K562 (cell line): ENCODE data around the gene PES1. TPM values are rescaled to one million over a fixed set of nuclear protein-coding genes. Genes with fewer than 3 reads are reported as not detected.
A peak's percentile ranks its signal among the peaks of the same experiment; 100 is the strongest.

ENCODE experiments used
- BCL6 ChIP-seq: fragments of 250-450 bp; sonication (Bioruptor Pico); IDR thresholded peaks from 2 replicates; pipeline ENCODE4 v1.4.0; 2020
- CEBPG ChIP-seq, 3 experiments: fragments of 200-800 bp in 1 of 3; sonication (Bioruptor generic) in 1 of 3; sonication (generic) in 1 of 3; formaldehyde crosslinking in 1 of 3; IDR thresholded peaks in 2 of 3; conservative IDR thresholded peaks in 1 of 3; 2 replicates each; pipeline versions ENCODE4 v1.6.1 to v1.8.0; 2016 to 2022; ENCODE audit warnings: missing compliant biosample characterization in 2 of 3, missing genetic modification characterization in 2 of 3, mild to moderate bottlenecking in 1 of 3, missing genetic modification reagents in 1 of 3
- EZH2 ChIP-seq: IDR thresholded peaks from 2 replicates; pipeline ENCODE4 v1.6.1; 2012; ENCODE audit warnings: low read depth, mild to moderate bottlenecking, inconsistent platforms, low read length, borderline replicate concordance
- GABPA ChIP-seq: fragments of 200-800 bp; sonication (Bioruptor generic); conservative IDR thresholded peaks from 2 replicates; pipeline ENCODE4 v1.6.1; 2016; ENCODE audit warnings: low read depth, missing genetic modification characterization, missing compliant biosample characterization
- GATAD2A ChIP-seq: fragments of 450-650 bp; IDR thresholded peaks from 2 replicates; pipeline ENCODE4 v1.6.1; 2017
- HMG20A ChIP-seq: fragments of 450-650 bp; formaldehyde crosslinking; conservative IDR thresholded peaks from 2 replicates; pipeline ENCODE4 v1.4.0; 2020; ENCODE audit warnings: mild to moderate bottlenecking, mixed read lengths
- JUN ChIP-seq, 2 experiments: sonication (generic) in 1 of 2; formaldehyde crosslinking in 1 of 2; IDR thresholded peaks; 2 replicates each; pipeline versions ENCODE4 v1.6.1 to v1.8.0; 2012 to 2022; ENCODE audit warnings: borderline replicate concordance in 2 of 2, mild to moderate bottlenecking in 2 of 2, improper control_type of control experiment in 1 of 2, low read depth in 1 of 2, low read length in 1 of 2, missing genetic modification reagents in 1 of 2
- POLR2AphosphoS2 ChIP-seq: IDR thresholded peaks from 2 replicates; pipeline ENCODE4 v1.6.1; 2012; ENCODE audit warnings: low read length, improper control_type of control experiment
- PURB ChIP-seq: sonication (generic); formaldehyde crosslinking; IDR thresholded peaks from 2 replicates; pipeline ENCODE4 v1.9.0; 2021; ENCODE audit warnings: low read depth, mild to moderate bottlenecking, missing genetic modification reagents
- RBM34 ChIP-seq: fragments of 200-400 bp; formaldehyde crosslinking; IDR thresholded peaks from 2 replicates; pipeline ENCODE4 v1.6.1; 2018; ENCODE audit warnings: low read length, borderline replicate concordance; ENCODE audit not compliant: insufficient read depth
- SIN3B ChIP-seq: fragments of 450-650 bp; IDR thresholded peaks from 2 replicates; pipeline ENCODE4 v1.6.1; 2017; ENCODE audit warnings: low read depth, mild to moderate bottlenecking, moderate library complexity
- SREBF2 ChIP-seq: sonication (generic); formaldehyde crosslinking; IDR thresholded peaks from 2 replicates; pipeline ENCODE4 v1.4.0; 2020; ENCODE audit warnings: mild to moderate bottlenecking, missing genetic modification reagents
- SRSF3 ChIP-seq: fragments of 200-400 bp; formaldehyde crosslinking; IDR thresholded peaks from 2 replicates; pipeline ENCODE4 v1.6.1; 2016; ENCODE audit warnings: mild to moderate bottlenecking, low read length, moderate library complexity; ENCODE audit not compliant: insufficient read depth
- ZNF436 ChIP-seq: fragments of 250-450, 450-650 bp; sonication (Bioruptor Pico); formaldehyde crosslinking; IDR thresholded peaks from 2 replicates; pipeline ENCODE4 v1.7.0; 2020; ENCODE audit warnings: mild to moderate bottlenecking
- ZNF551 ChIP-seq: fragments of 250-450 bp; sonication (Bioruptor Pico); IDR thresholded peaks from 2 replicates; pipeline ENCODE4 v1.5.0; 2021; ENCODE audit warnings: mild to moderate bottlenecking, moderate library complexity
- ZNF668 ChIP-seq: fragments of 250-450 bp; sonication (Bioruptor Pico); IDR thresholded peaks from 2 replicates; pipeline ENCODE4 v1.8.0; 2022; ENCODE audit warnings: mild to moderate bottlenecking, inconsistent platforms
- polyA plus RNA-seq, 8 experiments: library from polyadenylated mRNA; depleted of rRNA in 4 of 8; stranded (reverse) in 5 of 8; unstranded in 3 of 8; fragments of >200 nt; fragmentation: Nextera tagmentation in 2 of 8; fragmentation: Illumina TruSeq in 1 of 8; extraction: Ambion mirVana in 2 of 8; extraction: Trizol in 1 of 8; gene quantifications; 2 replicates each; pipeline versions ENCODE4 v1.2.1 to v1.2.3, GENCODE V29; 2011 to 2014; ENCODE audit warnings: inconsistent platforms in 1 of 8, missing spikeins in 1 of 8
- total RNA-seq, 7 experiments: library from RNA; depleted of rRNA in 6 of 7; stranded (reverse); fragments of >200 nt in 6 of 7; fragmentation: Illumina TruSeq in 2 of 7; extraction: Trizol in 2 of 7; gene quantifications; 2 replicates each; pipeline versions ENCODE4 v1.2.1 to v1.2.3, GENCODE V29; 2011 to 2021; ENCODE audit warnings: low replicate concordance in 1 of 7
- TF ChIP-seq, protein P1 (sequence below): fragments of 250-450 bp; sonication (Bioruptor Pico); IDR thresholded peaks from 2 replicates; pipeline ENCODE4 v1.9.0; 2021; ENCODE audit warnings: mild to moderate bottlenecking, inconsistent platforms
- TF ChIP-seq, protein P2 (sequence below): fragments of 250-450 bp; sonication (Bioruptor Pico); IDR thresholded peaks from 2 replicates; pipeline ENCODE4 v1.8.0; 2022; ENCODE audit warnings: inconsistent platforms, mild to moderate bottlenecking, moderate library complexity, borderline replicate concordance
- TF ChIP-seq, protein P3 (sequence below): sonication (generic); formaldehyde crosslinking; IDR thresholded peaks from 2 replicates; pipeline ENCODE4 v1.8.0; 2022; ENCODE audit warnings: mild to moderate bottlenecking, missing genetic modification reagents, borderline replicate concordance

PES1 gene
- total and polyA plus RNA-seq, 9 of the 15 experiments (the other 6 are each of a cell fraction or from before 2014, with no cell fraction given): 6.5 to 158 (median 94.3) TPM

DNA sequence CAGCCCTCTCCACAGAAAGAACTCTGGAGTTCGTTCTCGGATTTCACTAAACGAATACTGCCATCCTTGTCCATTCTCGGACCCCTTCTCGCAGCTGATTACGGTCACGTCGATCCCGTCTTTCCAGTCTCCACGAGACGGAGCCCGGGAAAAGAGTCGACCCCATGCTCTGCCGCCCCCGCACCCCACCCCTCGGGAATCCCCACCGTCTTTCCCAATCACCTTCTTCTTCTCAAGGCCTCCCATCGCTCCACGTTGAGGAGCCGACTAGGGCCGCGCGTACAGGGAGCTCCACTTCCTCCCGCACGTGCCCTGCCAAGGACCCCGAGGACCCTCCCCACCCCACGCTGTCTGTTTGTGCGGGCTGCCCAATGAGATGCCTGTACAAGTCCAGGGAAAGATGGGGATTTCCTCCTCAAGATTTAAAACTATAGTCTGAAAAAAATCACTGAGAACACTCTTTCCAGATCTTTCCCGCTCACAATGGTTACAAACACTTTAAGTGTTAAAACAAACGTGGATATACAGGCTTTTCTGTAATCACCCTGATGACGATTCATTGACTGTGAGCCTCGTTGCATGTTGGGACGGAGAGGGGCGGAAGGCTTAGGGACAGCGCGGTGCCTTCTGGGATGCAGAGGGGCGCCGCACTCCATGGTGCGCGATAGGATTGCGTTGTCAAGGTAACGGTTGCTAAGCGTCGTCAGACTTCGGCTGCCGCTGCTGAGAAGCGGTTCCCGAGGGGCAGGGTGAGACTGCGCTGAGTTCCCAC lies at the start of gene PES1 (continued):
- TF ChIP-seq, protein P1, sequence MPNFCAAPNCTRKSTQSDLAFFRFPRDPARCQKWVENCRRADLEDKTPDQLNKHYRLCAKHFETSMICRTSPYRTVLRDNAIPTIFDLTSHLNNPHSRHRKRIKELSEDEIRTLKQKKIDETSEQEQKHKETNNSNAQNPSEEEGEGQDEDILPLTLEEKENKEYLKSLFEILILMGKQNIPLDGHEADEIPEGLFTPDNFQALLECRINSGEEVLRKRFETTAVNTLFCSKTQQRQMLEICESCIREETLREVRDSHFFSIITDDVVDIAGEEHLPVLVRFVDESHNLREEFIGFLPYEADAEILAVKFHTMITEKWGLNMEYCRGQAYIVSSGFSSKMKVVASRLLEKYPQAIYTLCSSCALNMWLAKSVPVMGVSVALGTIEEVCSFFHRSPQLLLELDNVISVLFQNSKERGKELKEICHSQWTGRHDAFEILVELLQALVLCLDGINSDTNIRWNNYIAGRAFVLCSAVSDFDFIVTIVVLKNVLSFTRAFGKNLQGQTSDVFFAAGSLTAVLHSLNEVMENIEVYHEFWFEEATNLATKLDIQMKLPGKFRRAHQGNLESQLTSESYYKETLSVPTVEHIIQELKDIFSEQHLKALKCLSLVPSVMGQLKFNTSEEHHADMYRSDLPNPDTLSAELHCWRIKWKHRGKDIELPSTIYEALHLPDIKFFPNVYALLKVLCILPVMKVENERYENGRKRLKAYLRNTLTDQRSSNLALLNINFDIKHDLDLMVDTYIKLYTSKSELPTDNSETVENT (CRISPR knock-in tag): no peak
- TF ChIP-seq SIN3B (no peak), ZNF668 (CRISPR knock-in tag) (no peak), ZNF436 (CRISPR knock-in tag) (no peak), BCL6 (CRISPR knock-in tag) (no peak), HMG20A (CRISPR knock-in tag) (no peak), ZNF551 (no peak), POLR2AphosphoS2 (no peak), PURB (CRISPR knock-in tag) (no peak), RBM34 (no peak), GABPA (tag) (peak; percentile 78), SRSF3 (no peak), EZH2 (no peak), JUN (IDR thresholded peaks at IDR 0.05; ENCODE audit: borderline replicate concordance, low read depth, low read length) (0 out of 2 replicates have a peak, but pooled peaks have one; percentile 50), JUN (CRISPR knock-in tag; IDR thresholded peaks at IDR 0.05; ENCODE audit: borderline replicate concordance) (no peak), CEBPG (CRISPR knock-in tag; IDR thresholded peaks at IDR 0.05) (no peak), CEBPG (tag; conservative IDR thresholded peaks at IDR 0.05 in 1 of 2, IDR thresholded peaks at IDR 0.05 in 1 of 2) (no peak), GATAD2A (no peak), SREBF2 (CRISPR knock-in tag) (no peak)
- TF ChIP-seq, protein P2, sequence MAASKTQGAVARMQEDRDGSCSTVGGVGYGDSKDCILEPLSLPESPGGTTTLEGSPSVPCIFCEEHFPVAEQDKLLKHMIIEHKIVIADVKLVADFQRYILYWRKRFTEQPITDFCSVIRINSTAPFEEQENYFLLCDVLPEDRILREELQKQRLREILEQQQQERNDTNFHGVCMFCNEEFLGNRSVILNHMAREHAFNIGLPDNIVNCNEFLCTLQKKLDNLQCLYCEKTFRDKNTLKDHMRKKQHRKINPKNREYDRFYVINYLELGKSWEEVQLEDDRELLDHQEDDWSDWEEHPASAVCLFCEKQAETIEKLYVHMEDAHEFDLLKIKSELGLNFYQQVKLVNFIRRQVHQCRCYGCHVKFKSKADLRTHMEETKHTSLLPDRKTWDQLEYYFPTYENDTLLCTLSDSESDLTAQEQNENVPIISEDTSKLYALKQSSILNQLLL (CRISPR knock-in tag): no peak
- TF ChIP-seq, protein P3, sequence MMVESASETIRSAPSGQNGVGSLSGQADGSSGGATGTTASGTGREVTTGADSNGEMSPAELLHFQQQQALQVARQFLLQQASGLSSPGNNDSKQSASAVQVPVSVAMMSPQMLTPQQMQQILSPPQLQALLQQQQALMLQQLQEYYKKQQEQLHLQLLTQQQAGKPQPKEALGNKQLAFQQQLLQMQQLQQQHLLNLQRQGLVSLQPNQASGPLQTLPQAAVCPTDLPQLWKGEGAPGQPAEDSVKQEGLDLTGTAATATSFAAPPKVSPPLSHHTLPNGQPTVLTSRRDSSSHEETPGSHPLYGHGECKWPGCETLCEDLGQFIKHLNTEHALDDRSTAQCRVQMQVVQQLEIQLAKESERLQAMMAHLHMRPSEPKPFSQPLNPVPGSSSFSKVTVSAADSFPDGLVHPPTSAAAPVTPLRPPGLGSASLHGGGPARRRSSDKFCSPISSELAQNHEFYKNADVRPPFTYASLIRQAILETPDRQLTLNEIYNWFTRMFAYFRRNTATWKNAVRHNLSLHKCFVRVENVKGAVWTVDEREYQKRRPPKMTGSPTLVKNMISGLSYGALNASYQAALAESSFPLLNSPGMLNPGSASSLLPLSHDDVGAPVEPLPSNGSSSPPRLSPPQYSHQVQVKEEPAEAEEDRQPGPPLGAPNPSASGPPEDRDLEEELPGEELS: no peak
